Measurements from ENCODE around the gene SEMA3G.

SEMA3G gene

DNA sequence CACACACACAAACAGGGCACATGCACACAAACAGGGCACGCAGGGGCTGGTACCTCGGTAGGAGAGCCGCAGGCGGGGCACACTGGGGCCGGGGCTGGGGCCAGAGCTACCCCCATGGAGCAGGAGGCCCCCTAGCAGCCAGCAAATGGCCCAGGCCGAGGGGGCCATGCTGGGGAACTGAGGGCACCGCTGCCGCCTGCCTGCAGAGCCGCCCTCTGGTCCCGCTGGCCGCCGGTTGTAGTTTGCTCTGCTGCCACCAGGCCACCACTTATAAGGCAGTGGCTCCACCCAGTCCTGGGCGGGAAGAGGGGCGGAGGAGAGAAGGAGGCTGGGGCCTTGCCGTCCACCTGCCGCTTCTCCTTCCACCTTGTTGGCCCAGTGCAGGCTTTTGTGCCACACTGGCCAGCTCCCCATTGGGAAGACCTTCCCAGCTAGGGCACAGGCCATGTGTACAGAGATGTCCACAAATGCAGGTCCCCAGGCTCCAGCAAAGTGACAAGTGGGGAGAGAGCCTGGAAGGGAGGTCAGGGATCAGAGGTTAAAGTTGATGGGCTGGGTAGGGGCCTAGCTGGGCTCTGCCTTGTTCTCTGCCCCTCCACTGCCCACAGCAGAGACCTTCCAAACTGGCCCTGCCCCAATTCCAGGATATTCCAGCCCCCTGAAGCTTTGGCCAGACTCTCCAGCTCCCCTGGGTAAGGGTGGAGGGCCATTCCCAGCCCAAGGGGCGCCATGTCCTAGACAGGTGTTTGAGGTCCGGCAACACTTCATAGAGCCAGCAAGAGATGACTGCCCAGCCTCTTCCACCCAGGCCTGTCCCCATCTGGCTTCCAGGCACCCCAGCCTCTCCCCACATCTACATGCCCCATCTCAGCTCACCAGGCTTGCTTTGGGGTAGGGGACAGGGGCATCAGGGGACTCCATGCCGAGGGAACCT, at the start of gene SEMA3G:
Gene SEMA3G, minus strand, starts transcription at position 244 of the 934 bp plus-strand sequence. Its CDS starts 76 bp downstream, at position 168.
- DNase-seq (ENCODE audit: low read depth in 1 of 2, low spot score in 1 of 2) = peak; percentile 50 to 58

DNA sequence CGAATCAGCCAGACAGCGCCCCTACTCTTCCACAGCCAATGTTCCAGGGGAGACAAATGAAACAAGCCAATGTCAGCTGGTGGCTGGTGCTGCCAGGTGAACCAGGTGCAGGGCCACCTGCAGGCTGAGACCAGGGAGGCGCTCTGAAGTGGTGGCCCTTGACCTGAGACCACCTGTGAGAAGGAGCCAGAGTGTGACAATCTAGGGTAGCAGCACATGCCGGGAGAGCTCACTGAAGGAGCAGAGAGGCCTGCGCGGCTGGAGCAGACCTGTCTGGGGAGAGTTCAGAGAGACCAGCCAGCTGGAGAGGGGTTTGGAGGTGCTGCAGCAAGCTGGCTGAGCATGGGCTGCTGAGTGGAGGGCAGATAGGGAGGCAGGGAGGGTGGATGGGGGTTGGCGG, 49.5 kb upstream of the SEMA3G start:
- no peak for DNase-seq (ENCODE audit: low read depth in 1 of 2, low spot score in 1 of 2)

DNA sequence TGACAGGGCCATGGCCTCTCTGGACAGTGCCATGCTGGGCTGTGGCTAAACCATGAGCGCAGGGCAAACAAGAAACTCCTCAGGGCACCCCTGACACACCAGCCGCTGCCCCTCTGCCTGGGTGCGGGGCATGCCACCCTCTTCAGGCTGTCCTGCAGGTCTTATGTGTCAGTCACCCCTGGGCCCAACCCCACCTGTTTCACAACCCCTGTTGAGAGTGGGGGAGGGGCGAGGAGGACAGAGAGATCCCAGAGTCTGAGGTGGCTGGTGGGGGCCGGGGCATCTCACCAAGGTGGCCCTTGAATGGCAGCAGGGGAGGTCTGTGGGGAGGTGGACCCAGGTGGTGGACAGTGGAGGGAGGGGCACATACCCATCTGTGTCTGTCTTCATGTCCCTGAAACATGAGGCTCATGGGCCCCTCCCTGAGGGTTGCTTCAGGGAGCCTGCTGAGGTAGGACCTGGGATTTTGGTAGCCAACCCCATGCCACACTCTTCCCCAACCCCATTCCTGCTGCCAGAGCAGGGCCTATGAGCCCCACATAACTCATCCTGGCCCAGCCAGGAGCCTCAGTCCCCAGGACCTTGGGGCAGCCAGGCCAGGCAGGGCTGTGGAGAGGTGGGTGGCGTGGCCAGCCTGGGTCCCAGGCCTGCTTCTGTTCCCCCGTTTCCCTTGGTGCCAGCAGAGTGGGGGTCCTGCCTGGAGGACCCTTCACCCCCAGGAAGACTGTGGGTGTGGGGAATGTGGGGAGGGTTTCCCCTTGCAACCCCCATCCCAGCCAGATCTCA, 48.5 kb upstream of the SEMA3G start:
- no peak for DNase-seq (ENCODE audit: low read depth in 1 of 2, low spot score in 1 of 2)

DNA sequence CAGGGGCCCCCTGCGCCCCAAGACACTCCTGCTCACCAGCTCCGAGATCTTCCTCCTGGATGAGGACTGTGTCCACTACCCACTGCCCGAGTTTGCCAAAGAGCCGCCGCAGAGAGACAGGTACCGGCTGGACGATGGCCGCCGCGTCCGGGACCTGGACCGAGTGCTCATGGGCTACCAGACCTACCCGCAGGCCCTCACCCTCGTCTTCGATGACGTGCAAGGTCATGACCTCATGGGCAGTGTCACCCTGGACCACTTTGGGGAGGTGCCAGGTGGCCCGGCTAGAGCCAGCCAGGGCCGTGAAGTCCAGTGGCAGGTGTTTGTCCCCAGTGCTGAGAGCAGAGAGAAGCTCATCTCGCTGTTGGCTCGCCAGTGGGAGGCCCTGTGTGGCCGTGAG, 47.2 kb upstream of the SEMA3G start:
- no peak for DNase-seq (ENCODE audit: low read depth in 1 of 2, low spot score in 1 of 2)

DNA sequence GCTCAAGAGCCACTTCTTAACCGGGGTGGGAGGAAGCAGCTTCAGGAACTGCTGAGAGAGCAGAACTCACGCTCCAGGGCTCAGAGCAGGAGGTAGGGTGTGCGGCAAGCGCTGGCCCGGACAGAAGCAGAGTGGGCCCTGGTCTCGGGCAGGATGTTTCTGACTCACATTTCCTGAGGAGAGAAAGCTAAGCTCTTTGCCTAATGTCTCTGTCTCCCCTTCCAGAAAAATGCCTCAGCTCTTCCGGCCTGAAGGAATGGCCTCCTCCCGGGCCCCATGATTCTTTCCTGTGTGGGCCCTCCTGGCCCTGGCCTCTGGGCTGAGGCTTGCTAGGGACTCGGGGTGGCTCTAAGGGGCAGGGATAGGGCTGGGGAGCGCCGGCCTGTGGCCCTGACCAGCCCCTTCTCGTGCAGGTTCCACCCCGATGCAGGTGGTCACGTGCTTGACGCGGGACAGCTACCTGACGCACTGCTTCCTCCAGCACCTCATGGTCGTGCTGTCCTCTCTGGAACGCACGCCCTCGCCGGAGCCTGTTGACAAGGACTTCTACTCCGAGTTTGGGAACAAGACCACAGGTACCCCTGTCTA, 46.1 kb upstream of the SEMA3G start:
- DNase-seq (ENCODE audit: low read depth in 1 of 2, low spot score in 1 of 2) = no peak

DNA sequence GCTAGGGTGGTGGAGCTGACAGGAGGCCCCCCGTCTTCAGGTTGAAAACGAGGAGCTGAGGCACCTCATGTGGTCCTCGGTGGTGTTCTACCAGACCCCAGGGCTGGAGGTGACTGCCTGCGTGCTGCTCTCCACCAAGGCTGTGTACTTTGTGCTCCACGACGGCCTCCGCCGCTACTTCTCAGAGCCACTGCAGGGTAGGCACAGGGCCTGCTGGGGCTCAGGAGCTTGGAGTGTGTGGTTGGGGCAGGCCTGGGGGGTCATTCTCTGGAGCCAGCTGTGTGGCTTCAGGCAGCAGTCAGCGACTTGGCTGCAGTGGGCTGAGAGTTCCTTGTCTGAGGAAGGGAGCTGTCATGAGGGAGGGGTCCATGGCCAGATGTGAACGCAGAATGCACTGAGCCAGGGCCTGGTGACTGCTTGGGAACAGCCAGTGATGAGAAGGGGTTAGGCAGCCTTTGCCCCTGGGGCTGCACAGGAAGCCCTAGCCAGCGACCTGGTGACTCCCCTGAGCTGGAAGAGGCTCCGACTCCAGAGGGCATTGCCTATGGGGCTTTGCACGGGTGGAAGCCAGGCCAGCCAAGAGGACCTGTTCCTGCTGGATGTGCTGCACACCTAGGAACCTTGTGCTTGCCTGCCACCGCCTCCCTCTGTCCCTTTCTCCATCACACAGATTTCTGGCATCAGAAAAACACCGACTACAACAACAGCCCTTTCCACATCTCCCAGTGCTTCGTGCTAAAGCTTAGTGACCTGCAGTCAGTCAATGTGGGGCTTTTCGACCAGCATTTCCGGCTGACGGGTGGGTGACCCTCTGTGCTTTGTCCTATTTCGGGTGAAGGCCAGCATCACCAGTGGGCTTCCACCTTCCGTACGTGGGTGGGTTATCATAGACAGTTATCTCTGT, 45.4 kb upstream of the SEMA3G start:
- no peak for DNase-seq (ENCODE audit: low read depth in 1 of 2, low spot score in 1 of 2)

DNA sequence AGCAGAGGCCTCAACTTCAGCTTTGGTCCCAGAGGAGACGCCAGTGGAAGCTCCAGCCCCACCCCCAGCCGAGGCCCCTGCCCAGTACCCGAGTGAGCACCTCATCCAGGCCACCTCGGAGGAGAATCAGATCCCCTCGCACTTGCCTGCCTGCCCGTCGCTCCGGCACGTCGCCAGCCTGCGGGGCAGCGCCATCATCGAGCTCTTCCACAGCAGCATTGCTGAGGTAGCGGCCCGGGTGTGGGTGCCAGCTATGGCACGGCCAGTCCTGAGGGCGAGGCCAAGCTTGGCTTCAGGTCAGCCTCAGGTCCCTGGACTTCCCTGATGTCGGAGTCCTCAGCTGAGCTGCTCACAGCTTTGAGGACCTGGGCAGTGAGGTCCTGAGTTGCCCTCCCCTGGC, 44.5 kb upstream of the SEMA3G start:
- DNase-seq (ENCODE audit: low read depth in 1 of 2, low spot score in 1 of 2) = no peak

DNA sequence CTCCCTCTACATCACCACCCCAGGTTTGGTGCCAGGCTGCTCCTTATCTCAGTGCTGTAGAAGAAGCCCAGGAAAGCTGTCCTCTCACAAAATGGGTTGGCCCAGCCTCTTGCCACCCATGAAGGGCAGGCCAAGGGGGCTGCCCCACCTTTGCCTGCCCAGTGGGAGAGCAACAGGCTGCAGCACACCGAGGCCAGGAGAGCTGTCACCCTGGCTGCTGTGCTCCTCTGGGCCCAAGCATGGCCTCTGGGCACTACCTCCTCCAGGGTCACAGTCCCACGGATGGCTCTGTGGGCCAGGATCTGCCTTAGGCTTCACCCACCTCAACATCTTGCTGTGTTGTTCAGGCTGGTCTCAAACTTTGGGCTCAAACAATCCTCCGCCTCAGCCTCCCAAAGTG, 43.8 kb upstream of the SEMA3G start:
- no peak for DNase-seq (ENCODE audit: low read depth in 1 of 2, low spot score in 1 of 2)

DNA sequence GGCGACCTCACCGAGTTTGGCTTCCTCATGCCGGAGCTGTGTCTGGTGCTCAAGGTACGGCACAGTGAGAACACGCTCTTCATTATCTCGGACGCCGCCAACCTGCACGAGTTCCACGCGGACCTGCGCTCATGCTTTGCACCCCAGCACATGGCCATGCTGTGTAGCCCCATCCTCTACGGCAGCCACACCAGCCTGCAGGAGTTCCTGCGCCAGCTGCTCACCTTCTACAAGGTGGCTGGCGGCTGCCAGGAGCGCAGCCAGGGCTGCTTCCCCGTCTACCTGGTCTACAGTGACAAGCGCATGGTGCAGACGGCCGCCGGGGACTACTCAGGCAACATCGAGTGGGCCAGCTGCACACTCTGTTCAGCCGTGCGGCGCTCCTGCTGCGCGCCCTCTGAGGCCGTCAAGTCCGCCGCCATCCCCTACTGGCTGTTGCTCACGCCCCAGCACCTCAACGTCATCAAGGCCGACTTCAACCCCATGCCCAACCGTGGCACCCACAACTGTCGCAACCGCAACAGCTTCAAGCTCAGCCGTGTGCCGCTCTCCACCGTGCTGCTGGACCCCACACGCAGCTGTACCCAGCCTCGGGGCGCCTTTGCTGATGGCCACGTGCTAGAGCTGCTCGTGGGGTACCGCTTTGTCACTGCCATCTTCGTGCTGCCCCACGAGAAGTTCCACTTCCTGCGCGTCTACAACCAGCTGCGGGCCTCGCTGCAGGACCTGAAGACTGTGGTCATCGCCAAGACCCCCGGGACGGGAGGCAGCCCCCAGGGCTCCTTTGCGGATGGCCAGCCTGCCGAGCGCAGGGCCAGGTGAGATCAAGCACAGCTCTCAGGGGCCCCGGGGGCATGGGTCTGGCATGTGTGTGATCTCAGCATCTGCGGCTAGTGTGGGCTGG, 43.1 kb upstream of the SEMA3G start:
- DNase-seq (ENCODE audit: low read depth in 1 of 2, low spot score in 1 of 2) = no peak

DNA sequence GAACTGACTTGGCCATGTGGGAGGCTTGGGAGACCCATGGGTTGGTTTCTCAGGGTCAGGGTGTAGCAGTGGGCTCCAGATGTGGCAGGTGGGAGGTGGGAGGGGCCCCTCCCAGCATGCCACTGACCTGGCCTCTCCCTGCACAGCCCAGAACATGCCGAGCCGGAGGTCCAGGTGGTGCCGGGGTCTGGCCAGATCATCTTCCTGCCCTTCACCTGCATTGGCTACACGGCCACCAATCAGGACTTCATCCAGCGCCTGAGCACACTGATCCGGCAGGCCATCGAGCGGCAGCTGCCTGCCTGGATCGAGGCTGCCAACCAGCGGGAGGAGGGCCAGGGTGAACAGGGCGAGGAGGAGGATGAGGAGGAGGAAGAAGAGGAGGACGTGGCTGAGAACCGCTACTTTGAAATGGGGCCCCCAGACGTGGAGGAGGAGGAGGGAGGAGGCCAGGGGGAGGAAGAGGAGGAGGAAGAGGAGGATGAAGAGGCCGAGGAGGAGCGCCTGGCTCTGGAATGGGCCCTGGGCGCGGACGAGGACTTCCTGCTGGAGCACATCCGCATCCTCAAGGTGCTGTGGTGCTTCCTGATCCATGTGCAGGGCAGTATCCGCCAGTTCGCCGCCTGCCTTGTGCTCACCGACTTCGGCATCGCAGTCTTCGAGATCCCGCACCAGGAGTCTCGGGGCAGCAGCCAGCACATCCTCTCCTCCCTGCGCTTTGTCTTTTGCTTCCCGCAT, 42.3 kb upstream of the SEMA3G start:
- no peak for DNase-seq (ENCODE audit: low read depth in 1 of 2, low spot score in 1 of 2)

DNA sequence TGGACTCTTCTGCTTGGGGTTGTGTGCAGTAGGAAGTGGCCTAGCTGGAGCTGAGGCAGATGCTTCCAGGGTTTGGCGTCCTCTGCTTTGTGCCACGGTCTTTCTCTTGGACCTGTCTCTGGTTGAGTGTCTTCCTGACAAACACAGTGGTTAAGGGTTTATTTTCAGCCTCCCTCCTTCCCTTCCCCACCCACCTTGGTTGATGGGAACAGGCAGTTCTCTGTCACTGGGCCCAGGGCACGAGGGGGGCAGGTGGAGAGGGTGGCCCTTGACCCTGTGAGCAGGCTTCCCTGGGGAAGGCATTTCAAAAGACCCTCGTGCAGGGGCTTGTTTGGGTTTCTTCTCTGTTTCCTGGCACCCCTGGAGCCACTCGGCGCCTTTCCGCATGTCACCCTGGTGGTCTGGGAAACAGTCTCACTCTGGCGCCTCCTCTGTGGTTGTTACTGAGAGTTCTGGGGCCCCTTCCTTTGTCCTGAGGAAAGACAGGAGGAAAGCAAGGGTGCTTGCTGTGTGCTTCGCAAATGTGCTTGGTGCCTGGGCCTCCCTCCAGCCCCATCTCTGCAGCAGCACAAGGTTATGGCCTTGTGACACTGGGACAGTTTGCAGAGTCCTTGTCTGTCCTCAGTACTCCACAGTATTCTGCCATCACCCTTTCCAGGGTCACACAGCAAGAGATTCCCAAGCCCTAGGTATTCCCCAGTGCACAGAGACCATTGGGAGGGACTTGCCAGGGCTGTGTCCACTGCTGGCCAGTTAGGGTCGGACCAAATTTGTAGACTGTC, 40.0 kb upstream of the SEMA3G start:
- DNase-seq (ENCODE audit: low read depth in 1 of 2, low spot score in 1 of 2) = no peak

DNA sequence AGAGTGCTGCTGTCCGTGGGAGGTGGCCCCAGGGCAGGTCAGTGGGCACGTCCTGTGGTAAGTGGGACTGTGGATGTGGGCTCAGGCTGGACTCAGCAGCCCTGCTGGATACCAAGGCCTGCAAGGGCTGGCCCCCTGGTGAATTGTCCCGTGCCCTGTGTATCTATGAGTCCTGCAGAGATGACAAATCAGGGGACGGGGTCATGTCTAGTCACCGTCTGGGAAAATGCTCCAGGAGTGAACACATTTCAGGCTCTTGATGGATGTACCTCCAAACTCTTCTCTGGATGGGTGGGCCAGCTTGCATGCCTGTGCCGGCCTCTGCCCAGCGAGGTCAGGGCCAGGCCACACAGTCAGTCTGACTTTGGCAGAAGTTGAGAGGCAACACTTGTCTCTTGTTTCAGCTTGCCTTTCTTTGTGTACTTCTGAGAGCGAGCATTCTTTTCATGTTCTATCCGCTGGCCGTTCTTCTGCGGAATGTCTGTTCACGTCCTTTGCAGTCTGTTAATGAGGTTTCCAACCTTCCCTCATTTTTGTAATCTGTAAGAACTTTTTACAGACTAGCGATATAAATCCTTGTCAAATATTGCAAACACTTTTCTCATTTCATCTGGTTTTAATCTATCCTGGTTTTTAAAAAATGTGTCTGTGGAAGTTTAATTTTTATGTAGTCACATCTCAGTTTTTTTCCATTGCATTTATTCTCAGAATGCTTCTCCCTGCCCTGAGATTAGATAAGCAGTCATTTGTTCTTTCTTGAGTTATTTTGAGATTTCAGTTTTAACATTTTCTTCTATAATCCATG, 38.9 kb upstream of the SEMA3G start:
- DNase-seq (ENCODE audit: low read depth in 1 of 2, low spot score in 1 of 2) = no peak

DNA sequence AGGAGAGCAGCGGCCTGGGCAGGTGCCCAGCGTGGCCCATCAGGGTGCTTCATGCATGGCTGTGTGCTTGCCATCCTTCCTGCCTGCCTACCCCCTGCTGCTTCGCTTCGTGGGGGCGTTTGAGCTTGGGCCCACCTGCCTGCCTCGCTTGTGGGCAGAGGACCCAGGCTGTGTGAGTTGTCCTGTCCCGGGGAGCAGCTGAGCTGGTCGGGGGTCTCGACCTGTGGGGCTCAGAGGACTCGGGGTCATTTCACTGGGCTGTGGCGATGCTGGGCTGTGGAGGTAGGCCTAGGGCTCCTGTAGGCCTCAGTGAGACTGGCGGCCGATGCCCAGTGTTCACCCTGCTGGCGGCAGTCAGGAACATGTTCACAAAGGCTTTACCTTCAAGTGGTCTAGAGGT, 38.2 kb upstream of the SEMA3G start:
- no peak for DNase-seq (ENCODE audit: low read depth in 1 of 2, low spot score in 1 of 2)

DNA sequence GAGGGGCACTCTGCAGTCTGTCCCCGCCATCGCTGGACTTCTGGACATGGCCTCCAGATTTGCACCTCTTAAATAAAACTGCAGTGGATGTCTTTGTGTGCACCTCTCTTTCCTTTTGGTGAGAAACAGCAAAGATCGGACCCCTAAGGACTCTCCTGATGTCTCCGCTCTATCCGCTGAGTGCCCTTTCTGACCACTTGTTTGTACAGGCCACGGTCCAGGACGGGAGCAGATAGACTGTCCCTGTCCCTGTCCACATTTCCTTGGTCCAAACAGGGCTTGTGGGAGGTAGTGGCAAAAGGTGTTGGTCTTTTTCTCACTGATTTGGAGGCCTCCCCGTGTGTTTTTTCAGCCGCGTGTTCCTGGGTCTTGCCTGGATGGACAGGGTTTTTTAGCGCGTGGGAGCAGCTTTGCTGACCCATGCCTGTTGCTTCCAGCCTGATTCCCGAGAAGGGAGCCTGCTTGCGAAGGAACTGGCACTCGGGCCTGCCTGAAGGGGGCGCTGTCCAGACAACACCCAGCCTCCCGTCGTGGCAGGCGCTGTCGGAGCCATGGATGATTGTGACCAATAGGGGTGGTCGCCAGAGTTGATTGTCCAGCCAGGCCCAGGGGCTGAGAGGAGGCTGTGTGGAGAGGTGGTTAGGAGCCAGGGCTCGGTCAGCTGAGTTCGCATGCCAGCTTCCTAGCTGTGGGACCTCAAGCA, 37.1 kb upstream of the SEMA3G start:
- DNase-seq (ENCODE audit: low read depth in 1 of 2, low spot score in 1 of 2) = no peak

DNA sequence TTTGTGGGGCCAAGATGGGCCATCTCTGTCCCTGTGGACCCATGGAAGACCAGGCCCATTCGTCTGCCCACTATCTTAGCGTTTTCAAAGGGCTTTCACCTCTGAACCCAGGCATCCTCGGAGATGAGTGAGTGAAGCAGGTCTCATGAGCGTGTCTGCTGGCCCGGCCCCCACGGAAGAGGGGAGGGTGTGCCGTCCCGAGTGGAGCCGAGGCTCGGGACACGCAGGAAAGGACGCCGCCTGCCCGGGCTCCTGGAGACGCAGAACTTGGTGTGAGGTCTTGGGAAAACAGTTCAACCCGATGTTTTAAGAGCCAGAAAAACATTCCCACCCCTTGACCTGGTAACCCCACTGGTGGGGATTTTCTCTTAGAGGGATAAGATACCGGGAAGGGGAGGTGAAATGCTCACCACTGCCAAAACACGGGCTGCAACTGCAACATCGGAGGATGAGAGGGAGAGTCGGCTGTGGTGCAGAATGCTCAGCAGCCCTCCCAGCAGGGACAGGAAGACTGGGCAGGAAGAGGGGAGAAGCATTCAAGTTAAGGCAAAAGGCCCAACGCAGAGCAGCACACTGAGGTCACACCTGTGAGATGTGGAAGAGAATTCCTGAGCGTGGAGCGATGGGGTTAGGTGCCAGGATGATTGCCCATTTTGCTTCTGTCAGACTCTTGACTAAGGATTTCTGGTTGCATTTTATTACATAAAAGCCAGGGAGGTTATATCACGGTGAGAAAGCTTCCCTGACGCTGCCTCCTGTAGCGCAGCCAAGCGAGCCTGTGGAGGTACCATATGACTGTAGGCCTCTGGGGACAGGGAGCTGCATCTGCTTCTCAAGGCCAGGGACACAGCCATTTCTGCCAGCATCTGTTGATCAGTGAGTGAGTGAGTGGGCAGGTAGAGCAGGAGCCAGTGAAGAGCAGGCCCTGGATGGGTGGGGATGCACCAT, 36.1 kb upstream of the SEMA3G start:
- no peak for DNase-seq (ENCODE audit: low read depth in 1 of 2, low spot score in 1 of 2)

All from activated T-helper 1 cell treated with anti-CD3 and anti-CD28 coated beads, Interleukin-2, amount 50 U/mL, for 16 hours (primary cell).